Glutamatergic neuron (in vitro differentiated cells): ENCODE data around the gene PPOX. TPM values are rescaled to one million over a fixed set of nuclear protein-coding genes. Genes with fewer than 3 reads are reported as not detected.

Experiments used
- DNase-seq: peaks from one replicate; pipeline ENCODE4 v3.0.0; 2022
- H3K27ac Mint-ChIP-seq: one replicate; pipeline ENCODE4 v1.8.0; 2020; ENCODE audit warnings: mild to moderate bottlenecking, mixed read lengths, inconsistent platforms; ENCODE audit not compliant: unreplicated experiment
- H3K27me3 Mint-ChIP-seq: one replicate; pipeline ENCODE4 v1.8.0; 2020; ENCODE audit warnings: mild to moderate bottlenecking, moderate library complexity, mixed read lengths, inconsistent platforms; ENCODE audit not compliant: unreplicated experiment
- H3K36me3 Mint-ChIP-seq: one replicate; pipeline ENCODE4 v1.8.0; 2020; ENCODE audit warnings: mild to moderate bottlenecking, mixed read lengths, inconsistent platforms; ENCODE audit not compliant: unreplicated experiment
- H3K4me1 Mint-ChIP-seq: one replicate; pipeline ENCODE4 v1.8.0; 2020; ENCODE audit warnings: mild to moderate bottlenecking, low read depth, mixed read lengths, inconsistent platforms; ENCODE audit not compliant: unreplicated experiment
- H3K4me3 Mint-ChIP-seq: one replicate; pipeline ENCODE4 v1.8.0; 2020; ENCODE audit warnings: mild to moderate bottlenecking, mixed read lengths, inconsistent platforms; ENCODE audit not compliant: unreplicated experiment
- H3K9me3 Mint-ChIP-seq: one replicate; pipeline ENCODE4 v1.8.0; 2020; ENCODE audit warnings: mild to moderate bottlenecking, moderate library complexity, mixed read lengths, inconsistent platforms; ENCODE audit not compliant: unreplicated experiment
- CTCF ChIP-seq: fragments of 200-600 bp; sonication (generic); IDR thresholded peaks from one replicate; pipeline ENCODE4 v1.5.0; 2021; ENCODE audit not compliant: partially characterized antibody, unreplicated experiment
- total RNA-seq: library from RNA; stranded (reverse); fragmentation: NEBNext Ultra II Directional; extraction: Animal tissue kit (Norgen Biotek cat#: 25700); gene quantifications from one replicate; pipeline ENCODE4 v1.2.1, GENCODE V29; 2021; ENCODE audit not compliant: unreplicated experiment

The PPOX gene
- total RNA-seq, 1 donor from 2014 or later, result 53.2 TPM

- H3K4me1 Mint-ChIP-seq, result peaks cover 3% of the 10 kb centered on the region
- no peak for TF ChIP-seq CTCF
- DNase-seq, result no peak
- H3K9me3 Mint-ChIP-seq, result peaks cover 4% of the 10 kb centered on the region
- H3K27ac Mint-ChIP-seq, result no peak overlapping the region
- no peaks in the 10 kb centered on the region for H3K36me3 Mint-ChIP-seq
- H3K27me3 Mint-ChIP-seq, result no peaks in the 10 kb centered on the region
- no peak overlapping the region for H3K4me3 Mint-ChIP-seq
Observed at GRCh38 chr1:161121834-161122233, 44.4 kb upstream of the PPOX start.

GRCh38 chr1:161122967-161123366, 43.3 kb upstream of the PPOX start:
- Mint-ChIP-seq H3K27me3 (no peaks in the 10 kb centered on the region), H3K4me1 (peaks cover 8% of the 10 kb centered on the region), H3K4me3 (no peak overlapping the region), H3K9me3 (peaks cover 4% of the 10 kb centered on the region), H3K36me3 (no peaks in the 10 kb centered on the region), H3K27ac (no peak overlapping the region)
- no peak for DNase-seq
- no peak for TF ChIP-seq CTCF

DNA sequence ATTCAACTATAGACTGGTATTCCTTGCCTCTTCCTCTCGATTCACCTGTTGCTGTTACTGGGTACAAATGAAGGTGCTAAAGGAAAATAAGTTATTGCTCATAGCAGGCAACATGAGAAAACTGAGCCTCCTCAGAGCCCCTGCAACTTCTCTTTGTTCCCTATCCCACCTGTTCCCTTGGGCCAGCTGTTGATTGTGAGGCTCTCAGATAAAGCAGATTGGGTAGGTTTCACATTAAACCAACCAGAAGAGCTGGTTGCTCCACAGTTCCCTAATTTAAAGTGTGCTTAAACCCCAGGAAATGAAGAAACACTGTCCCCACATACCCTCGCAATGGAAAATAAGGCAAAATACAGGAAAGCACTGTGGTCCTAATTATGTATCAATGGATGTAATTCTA, 38.6 kb upstream of the PPOX start:
- no peak for TF ChIP-seq CTCF
- peaks cover 4% of the 10 kb centered on the region for H3K9me3 Mint-ChIP-seq
- H3K4me1 Mint-ChIP-seq, result peaks cover 22% of the 10 kb centered on the region
- H3K4me3 Mint-ChIP-seq, result peak overlapping the region; percentile 23
- no peak overlapping the region for H3K27ac Mint-ChIP-seq
- H3K27me3 Mint-ChIP-seq, result peaks cover 3% of the 10 kb centered on the region
- no peak for DNase-seq
- no peaks in the 10 kb centered on the region for H3K36me3 Mint-ChIP-seq

DNA sequence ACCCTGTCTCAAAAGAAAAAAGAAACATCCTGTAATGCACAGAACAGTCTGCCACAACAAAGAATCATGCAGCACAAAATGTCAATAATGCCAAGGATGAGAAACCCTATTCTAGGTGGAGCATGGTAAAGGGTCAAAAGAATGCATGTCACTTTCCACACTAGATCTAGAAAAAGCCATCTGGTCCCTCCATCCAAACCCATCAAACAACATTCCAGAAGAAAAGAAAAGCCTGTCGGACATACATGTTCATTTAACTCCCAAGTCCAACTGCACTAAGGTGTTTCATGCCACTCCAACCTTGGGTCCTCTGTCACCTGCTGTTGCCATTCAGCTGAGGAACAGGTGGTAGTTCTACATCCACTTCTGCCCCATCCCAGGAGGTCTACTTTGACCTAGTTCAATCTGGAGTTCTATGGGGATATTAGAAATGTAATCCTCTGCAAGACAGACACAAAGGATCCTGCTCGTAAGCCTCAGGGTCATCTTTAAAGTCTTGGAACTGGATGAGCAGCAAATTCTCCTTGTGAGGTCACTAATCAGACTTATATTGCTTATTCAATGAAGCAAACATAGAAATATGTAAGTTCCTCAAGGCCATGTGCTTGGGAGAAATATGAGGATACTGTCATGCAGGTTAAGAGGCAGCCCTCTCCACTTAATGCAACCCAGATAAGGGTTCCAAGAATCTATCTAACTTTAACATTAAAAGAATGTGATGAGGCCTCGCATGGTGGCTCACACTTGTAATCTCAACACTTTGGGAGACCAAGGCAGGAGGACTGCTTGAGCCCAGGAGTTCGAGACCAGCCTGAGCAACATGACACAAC, 37.4 kb upstream of the PPOX start:
- peaks cover 22% of the 10 kb centered on the region for H3K4me1 Mint-ChIP-seq

More for the DNA sequence above, 37.4 kb upstream of the PPOX start:
- Mint-ChIP-seq H3K27me3 (peaks cover 3% of the 10 kb centered on the region), H3K4me3 (no peak overlapping the region), H3K27ac (no peak overlapping the region), H3K9me3 (peaks cover 4% of the 10 kb centered on the region), H3K36me3 (no peaks in the 10 kb centered on the region)
- no peak for DNase-seq
- no peak for TF ChIP-seq CTCF
